Dedifferentiated amniotic fluid mesenchymal stem cell (primary cell): Measurements from ENCODE around the gene GNG2.
A peak's percentile ranks its signal among the peaks of the same experiment; 100 is the strongest.

Experiments
- DNase-seq: peaks from one replicate; pipeline ENCODE4 v3.0.0-alpha.2; 2016; ENCODE audit errors: extremely low spot score

Gene GNG2

DNA sequence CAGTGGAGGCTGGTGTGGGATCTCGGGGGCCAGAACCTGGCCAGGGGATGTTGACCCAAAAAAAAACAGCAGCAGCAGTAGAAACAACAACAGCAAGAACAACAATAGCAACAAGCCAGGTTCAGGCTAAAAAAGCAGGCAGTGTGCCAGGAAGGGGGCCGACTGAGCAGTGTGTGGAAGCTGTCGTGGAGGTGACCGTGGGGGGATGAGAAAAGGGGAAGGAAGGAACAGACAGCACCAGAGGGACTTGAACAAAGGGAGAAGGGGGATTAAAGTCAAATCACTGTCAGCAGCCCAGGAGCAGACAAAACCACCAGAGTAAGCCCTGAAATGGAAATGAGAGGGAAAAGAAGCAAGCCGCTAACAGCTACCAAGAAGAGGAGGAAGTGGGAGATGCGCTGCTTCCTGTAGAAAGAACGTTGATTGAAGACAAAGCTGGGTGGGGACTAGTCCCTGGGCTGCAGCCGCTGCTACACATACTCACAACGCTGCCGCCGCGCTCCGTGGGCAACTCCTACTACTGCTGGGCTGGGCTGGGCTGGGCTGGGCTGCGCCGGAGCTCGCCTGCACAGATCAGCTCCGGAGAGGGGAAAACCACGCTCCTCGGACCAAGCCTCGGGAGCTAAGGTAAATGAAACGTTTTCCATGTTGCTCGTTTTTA is at the start of gene GNG2:
Gene GNG2 (plus strand): TSS at position 449 of the 661 bp plus-strand sequence. CDS start 90,067 bp downstream, outside the sequence.
- DNase-seq, result peak; percentile 55

GRCh38 chr14:51811706-51812105 is 48.7 kb upstream of the GNG2 start:
- no peak for DNase-seq

- no peak for DNase-seq
Observed at GRCh38 chr14:51816031-51816430, 44.4 kb upstream of the GNG2 start.

- DNase-seq, result no peak
Observed at GRCh38 chr14:51817326-51817725, 43.1 kb upstream of the GNG2 start.

DNA sequence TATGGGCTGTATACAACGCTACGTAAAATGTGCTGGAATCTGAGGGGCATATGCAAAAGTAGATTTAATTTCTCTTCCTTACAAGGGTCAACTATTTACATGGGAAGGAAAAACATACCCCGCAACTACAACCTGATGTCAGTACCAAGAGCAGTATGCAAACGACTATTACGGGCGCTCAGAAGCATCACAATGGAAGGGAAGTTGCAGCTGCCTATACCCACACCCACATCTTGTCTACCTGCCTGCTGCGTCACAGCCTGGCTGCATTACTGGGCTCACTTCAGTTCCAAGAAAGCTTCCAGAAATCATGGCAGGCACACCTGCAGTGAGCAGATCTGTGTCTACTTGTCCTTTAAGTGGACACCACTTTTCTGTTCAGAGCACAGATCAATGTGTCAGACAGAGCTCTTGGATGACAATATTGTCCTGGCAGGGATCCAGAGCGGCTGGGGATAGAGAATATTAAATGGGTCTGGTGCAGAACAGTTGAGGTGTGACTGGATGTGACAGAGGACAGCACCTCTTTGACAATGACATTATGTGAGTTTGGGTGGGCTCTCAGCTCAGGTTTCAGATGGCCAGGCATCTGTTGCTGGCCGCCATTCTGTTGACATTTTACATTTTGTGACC is 41.5 kb upstream of the GNG2 start:
- no peak for DNase-seq

DNA sequence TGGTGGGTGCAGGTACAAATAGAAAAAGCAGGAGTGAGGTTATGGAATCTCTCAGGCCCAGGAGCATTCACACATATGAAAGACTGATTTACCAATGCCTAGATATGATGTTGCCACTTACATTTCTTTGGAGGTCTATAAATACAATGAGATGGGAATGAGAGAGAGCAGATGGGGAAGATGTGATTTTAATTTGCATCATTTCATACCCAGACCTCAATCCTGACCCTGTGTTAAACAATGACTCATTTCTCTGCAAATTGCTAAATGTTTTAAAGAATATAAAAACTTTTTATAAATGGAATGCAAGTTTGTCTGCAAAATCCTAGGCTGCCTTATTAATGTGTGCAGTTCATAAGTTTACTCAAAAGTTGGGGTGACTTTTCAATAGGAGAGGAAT is 38.6 kb upstream of the GNG2 start:
- peak; percentile 70 for DNase-seq

DNA sequence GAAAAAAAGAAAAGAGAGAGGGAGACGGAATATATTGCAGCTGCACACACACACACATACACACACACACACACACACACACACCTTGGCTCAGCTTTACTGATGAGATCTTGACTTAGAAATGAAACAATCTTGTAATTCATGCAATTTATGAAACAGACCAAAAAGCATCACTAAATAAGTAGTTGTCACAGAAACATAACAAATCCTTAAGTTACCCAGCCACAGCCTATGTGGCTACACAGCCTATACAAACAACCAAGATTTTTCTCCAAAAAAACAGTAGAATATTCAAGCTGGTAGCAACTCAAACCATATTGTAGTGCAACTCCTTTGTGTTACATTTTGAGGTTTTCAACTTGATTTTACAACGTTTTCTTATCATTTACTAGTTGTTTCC is 37.9 kb upstream of the GNG2 start:
- DNase-seq, result no peak

DNA sequence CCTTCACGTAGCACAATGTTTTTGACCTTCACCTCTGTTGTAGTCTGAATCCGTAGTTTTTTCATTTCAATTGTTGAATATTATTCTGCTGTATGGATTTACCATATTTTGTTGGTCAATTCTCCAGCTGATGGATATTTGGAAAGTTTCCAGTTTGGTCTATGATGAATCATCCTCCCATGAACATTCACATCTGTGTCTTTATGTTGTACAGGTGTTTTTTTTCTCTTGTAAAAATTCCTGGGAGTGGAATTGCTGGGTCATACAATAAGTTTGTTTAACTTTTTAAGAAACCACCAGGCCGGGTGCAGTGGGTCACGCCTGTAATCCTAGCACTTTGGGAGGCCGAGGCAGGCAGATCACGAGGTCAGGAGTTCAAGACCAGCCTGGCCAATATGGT is 36.7 kb upstream of the GNG2 start:
- DNase-seq, result no peak

DNA sequence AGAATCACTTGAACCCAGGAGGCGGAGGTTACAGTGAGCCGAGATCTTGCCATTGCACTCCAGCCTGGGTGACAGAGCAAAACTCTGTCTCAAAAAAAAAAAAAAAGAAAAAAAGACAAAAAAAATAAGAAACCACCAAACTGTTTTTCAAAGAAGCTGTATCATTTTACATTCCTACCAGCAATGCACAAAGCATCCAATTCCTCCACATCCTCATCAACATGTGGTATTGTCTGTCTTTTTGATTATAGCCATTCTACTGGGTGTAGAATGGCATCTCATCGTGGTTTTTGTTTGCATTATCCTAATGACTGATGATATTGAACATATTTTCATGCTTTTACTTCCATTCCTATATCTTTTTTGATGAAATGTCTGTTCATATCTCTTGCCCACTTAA is 36.2 kb upstream of the GNG2 start:
- no peak for DNase-seq

GRCh38 chr14:51825926-51826325 is 34.5 kb upstream of the GNG2 start:
- no peak for DNase-seq

DNA sequence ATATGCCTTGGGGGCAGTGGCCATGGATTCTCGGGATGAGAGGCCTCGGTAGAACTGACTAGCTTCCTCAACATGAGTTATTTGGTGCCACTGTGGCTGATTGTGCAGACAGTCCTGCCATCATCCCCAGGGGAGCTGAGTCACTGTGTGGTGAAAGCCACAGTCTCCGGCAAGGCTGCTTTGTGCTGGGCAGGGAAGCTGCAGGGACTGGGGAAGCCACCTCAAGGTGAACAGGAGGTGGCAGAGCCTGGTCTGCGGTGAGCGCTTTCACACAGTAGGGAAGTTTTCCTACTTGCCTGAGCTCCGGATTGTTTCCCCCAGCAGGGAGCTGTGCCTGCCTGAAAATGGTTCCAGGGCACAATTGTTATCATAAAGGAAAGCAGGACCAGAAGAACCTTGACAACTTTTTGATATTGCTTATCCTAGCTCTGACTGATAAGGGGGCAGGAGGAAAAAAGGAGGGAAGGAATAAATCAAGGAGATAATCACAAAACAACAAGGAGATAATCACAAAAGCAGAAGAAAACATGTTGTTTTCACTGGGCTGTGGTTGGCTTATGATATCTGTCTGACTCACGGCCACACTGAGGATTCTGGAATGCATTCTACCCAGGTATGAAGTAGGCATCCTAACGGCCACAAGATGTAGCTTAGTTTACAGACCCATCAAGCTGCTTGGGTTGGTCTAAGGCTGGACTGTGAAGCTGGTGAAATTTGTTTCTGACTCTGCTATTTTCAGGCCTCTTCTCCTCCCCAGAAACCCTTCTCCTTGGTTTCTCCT is 32.2 kb upstream of the GNG2 start:
- DNase-seq, result no peak

DNA sequence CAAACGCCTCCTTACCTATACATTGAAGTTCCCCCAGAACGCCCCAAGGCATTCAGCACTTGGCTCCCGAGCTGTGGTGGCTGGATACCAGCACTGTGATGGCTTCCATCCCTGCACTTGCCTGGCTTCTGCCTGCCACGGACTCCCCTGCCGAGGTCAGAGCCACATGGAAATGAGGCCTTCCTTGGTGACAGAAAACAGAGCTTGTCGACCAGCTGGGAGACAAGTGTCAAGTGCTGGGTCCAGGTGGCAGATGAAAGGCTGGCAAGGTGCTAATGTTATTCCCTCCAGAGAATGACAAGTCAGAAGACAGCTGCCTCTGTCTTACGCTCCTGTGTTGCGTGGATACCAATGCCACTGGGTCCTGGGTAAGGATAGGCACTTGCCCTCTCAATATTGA is 26.2 kb upstream of the GNG2 start:
- DNase-seq, result no peak

DNA sequence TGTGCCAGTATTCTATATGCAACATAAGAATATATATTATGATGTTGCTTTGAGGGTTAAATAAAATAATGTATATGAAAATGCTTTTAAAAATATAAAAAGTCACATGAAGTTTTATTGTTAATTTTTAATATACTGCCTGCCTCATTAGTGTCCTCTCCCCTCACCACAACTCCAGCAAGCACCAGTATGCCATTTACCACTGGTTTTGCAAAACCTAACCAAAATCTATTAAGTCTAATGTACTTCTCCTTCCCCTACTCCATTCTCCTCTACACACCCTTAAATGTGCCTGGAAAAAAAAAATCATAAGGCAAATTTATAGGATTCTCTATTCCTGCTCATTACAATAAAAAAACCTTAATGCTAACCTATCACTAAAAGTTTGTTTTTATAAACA is 24.0 kb upstream of the GNG2 start:
- DNase-seq, result no peak

DNA sequence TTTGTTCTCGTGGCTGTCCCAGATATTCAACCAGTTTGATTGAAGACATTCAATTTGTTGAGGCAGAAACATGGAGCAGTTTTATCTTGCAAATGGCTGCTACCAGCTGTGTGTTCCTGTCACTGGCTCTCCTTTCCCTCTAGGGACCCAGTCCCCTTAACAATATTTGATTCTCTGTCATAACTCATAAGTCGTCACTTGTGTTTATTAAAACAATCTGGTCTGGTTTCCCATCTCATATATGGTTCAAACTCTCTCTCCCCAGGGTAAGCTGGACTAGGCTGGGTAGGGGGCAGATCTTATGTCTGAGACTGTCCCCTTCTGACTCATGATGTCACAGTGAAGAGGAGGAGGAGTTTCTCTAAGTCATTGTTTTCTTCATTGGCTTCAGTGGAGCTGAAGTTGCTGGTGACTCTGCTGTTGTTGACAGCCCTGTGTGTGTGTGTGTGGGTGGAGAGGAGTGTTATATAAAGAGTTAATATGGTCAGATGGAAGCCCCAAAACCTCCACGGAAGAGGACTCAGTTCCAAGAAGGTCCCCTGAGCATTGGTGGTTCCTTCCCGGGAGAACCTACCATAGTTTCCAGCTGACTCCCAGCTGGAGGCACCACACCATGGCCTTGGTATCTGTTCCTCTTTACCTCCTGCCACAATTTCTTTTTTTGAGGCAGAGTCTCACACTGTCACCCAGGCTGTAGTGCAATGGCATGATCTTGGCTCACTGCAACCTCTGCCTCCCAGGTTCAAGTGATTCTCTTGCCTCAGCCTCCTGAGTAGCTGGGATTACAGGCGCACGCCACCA is 16.1 kb upstream of the GNG2 start:
- DNase-seq, result no peak

DNA sequence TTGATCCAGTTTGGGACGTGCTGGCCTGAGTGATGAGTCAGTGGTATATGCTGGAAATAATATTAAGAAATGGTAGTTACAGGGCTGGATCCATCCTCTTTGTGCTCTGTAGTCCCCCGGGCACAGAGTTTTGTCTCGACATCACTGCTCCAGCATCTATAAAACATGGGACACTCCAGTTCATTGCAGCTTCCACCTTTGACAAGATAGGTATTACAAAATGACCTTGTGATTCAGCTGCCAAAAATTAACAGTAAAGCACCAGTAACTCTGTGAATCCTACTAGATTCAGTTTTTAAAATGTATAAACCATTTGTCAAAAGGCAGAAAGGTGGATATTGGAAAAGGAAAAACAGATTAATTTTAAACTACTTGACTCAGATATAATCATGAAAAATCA is 14.6 kb upstream of the GNG2 start:
- DNase-seq, result no peak

DNA sequence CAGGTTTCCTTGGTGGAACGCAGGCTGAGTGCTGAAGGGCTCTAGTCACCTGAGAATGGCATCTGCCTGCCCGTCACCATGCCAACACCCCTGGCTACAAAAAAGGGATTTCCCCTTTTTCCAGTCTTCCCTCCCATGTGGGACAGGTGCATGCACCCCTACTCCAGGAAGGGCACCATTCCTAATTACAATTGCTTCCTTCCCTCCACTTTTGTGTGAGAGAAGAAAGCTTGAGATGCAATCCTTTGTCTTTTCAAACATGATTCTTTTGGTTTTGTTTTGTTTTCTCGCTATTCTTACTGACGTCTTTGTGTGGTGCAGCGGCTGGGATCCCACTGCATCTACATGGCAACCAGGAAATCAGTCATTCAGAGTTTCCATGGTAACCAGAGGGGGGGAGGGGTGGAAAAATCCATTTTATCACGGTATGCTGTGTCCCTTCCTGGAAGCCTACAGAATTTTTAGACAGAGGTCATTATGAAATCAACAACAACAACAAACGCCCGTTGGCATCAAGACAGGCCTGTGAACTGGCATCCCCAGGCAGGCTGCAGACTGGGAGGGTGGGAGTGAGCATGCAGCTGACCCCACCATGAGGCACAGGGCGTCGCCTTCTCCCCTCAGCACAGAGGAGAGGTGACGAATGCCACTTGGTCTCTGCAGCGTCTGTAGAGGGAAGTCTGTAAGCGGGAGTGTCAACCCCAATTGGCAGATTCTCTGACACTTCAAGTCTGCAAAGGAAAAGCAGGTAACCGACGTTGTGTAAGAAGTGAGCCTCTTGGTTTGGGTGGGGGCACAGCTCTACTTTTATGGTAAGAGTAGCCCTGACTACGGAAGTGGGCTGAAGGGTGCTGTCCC is 13.6 kb upstream of the GNG2 start:
- no peak for DNase-seq

DNA sequence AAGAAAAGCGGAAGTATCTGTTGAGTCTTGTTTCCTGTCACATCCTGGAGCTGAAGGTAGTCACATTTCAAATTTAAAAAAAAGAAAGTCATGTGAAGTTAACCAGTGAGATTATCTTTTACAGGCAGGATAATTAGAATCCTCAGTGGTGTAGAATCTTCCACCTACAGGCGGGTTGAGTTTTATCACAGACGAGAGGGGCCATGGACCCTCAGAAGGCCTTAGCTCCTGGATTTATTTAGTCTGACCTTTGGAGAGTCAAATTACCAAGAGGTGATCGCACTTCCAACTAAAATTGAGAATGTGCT is 13.0 kb upstream of the GNG2 start:
- no peak for DNase-seq

DNA sequence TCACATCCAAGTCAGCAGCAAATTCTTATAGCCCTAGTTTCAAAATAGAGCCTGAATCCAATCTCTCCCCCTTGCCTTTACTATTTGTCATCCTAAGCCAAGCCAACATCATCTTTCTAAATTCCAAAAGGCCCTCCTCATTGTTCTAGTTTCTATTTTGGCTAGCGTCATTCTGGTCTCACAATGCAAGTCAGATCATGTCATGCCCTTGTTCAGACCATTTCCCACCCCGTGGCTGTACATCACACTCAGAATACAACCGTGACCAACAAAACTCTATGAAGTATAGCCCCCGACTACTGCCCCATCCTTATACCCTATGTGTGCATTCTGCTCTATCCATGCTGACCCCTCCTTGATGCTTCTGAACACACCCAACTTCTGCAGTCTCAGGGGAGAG is 12.3 kb upstream of the GNG2 start:
- DNase-seq, result no peak

DNA sequence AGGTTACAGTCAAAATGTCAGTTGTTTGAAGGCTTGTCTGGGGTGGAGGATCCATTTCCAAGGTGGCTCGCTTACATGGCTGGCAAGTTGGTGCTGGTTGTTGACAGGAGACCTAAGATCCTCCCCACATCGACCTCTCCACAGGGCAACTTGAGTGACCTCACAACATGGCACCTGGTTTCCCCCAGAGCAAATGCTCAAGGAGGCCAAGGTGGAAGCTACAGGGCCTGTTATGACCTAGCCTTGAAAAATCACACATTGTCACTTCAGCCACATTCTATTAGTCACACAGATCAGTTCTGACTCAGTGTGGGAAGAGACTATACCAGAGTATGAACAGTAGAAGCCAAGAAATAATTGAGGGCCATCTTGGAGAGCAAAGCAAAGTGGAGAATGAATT is 11.3 kb upstream of the GNG2 start:
- no peak for DNase-seq

- DNase-seq, result no peak
Observed at GRCh38 chr14:51850651-51851050, 9.8 kb upstream of the GNG2 start.

- peak; percentile 51 for DNase-seq
Observed at GRCh38 chr14:51852541-51852940, 7.9 kb upstream of the GNG2 start.

- peak; percentile 71 for DNase-seq
Observed at GRCh38 chr14:51855234-51855633, 5.2 kb upstream of the GNG2 start.
